HG02943 (cell line): ENCODE data around the gene SPOPL.

ENCODE experiments used
- ATAC-seq: cut with Tn5 transposase; IDR thresholded peaks from one replicate; pipeline ENCODE4 v1.9.1; 2021; ENCODE audit warnings: mild to moderate bottlenecking, low read depth, moderate library complexity; ENCODE audit not compliant: unreplicated experiment

Gene SPOPL

DNA sequence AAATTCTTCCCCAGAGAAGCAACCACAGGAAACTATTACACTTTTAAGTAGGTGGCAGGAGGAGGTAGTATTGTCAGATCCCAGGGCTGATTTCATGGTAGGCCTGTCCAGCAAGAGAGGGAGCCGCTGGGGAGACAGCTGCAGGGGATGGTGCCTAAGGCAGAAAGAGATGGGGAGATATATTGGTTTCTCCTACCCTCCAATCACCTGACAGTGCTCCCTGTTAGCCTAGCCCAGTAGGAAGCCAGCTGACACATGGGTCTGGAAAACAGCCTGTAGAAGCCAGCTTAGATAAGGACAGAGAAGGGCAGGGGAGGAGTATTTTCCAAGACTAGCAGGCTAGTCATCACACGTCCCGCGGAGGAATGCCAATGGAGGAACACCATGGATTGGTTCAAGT, 8.2 kb upstream of the SPOPL start:
- no peak for ATAC-seq

DNA sequence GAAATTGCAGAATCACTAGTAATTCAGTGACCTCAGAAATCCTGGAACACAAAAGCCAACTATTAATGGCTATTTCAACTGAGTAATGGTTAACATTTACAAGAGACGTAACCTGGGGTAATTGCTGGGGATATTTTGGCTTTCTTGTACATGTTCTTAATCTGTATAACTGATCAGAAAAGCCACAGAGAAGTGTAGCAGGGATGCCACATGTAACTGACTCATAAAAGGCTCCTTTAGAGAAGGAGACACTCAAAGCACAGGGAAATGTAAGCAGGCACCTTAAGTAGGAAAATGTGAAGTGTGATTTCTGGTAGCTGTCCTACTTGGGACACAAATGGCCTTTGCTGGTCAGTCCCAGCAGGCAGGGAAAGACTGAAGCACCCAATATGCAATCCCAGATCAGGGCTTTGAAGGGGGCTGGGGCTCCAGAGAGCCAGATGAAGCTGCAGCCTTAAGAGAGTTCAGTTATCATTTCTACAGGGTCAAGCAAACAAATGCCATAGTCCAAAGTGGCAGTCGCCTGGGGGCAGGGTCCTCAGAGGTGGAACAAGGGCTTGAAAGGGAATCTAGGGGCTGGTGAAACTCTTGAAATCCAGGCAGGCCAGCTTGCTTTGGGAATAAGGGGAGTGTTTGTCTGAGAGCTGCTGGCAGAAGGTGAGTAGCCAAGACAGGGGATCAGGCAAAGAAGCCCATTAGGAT, 7.2 kb upstream of the SPOPL start:
- no peak for ATAC-seq

DNA sequence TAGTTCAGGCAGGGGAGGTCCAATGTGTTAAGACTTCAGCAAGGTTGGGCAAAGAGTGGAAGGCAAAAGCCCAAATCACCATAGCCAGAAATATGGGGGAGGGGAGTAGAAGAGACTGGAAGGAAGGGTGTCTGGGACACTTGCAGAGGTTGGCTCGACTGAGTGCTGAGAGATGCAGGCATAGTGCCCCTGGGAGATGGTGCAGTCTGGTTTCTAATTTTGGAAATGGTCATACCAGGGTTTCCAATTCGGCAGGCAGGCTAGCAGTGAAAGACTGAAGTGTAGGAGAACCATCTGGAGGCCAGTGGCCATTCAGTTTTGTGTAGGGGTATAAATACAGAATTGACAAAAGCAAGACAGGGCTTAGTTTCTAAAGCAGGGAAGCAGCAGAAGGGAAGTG, 6.2 kb upstream of the SPOPL start:
- ATAC-seq: no peak

DNA sequence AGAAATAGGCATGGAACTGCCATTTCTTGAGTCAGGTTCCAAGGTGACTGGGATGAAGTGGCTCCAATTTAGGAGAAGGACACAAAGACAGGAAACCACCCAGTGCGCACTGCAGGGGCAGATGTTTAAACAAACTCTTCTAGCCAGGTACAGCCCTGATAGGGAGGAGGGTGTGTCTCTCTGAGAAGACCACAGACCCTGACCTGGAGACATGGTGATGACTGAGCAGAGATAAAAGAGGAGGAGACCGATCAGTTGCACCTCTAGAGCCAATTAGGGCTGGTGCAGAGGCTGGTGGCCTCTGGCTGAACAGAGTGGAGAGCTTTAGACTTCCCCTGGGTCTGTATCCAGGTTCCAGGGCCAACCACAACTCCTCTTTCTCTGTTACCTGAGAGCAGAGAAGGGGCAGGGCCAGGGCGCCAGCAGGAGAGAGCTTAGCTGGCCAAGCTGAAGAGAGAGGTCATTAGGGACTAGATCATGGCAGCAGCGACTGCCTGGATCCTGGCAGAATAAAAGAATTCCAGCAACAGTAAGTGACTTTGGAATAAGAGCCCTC, 5.4 kb upstream of the SPOPL start:
- ATAC-seq: no peak

DNA sequence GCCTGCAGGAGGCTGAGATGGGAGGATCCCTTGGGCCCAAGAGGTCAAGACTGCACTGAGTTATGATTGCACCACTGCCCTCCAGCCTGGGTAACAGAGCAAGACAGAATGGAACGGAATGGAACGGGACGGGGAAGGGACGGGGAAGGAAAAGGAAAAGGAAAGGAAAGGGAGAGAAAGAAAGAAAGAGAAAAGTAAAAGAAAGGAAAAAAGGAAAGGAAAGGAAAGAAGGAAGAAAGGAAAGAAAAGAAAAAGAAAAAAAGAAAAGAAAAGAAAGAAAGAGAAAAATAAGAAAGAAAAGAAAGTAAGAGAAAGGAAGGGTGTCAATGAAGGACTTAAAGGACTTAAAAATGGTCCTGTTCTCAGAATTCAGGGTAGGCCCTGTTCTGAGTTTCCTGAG, 4.3 kb upstream of the SPOPL start:
- no peak for ATAC-seq

DNA sequence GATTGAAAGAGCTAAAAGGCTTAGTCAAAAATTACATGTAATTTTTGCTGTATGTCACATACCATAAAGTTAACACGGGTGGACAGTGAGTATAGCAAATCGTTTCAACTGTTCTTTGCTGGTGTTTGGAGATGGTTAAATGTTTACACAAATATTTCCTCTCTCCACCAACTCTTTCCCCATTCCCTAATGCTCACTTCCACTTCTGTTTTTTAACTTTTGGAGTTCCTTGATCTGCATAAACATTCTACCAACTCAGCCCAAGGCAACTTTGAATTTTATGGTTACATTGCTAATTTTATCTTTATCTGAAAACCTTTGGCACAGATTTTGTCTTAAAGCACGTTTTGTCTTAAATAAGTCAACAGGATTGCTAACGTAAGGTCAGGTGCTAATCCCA, 1.9 kb upstream of the SPOPL start:
- ATAC-seq: no peak

DNA sequence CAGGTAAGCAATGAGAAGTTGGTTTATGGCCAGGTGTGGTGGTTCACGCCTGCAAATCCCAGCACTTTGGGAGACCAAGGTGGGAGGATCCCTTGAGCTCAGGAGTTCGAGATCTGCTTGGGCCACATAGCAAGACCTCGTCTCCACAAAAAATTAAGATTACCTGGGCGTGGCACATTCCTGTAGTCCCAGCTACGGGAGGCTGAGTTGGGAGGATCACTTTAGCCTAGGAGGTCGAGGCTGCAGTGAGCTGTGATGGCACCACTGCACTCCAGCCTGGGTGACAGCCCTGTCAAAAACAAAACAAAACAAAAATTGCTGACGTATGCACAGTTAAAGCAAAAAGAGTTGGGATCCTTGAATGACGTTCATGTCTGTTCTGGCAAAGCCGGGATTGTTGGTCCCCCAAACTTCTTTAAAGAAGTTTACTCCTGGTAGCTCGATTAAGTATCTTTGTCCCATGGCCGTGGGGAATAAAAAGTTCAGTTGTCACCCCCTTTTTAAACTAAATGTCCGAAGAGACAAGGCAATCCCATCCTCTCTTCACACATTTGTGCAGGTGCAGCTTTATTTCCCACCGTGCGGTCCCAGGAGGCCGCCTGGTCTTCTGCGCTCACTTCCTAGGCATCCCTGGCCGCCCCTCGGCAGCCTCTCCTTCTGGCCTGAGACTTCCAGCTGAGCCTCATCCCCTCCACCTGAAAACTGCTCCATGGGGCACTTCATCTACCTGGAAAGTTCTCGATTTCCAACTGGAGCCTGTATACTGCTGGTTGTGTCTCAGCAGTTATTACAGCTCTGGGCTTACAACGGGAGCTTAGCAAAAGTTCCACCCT, 762 bp upstream of the SPOPL start:
- peak; percentile 11 for ATAC-seq

DNA sequence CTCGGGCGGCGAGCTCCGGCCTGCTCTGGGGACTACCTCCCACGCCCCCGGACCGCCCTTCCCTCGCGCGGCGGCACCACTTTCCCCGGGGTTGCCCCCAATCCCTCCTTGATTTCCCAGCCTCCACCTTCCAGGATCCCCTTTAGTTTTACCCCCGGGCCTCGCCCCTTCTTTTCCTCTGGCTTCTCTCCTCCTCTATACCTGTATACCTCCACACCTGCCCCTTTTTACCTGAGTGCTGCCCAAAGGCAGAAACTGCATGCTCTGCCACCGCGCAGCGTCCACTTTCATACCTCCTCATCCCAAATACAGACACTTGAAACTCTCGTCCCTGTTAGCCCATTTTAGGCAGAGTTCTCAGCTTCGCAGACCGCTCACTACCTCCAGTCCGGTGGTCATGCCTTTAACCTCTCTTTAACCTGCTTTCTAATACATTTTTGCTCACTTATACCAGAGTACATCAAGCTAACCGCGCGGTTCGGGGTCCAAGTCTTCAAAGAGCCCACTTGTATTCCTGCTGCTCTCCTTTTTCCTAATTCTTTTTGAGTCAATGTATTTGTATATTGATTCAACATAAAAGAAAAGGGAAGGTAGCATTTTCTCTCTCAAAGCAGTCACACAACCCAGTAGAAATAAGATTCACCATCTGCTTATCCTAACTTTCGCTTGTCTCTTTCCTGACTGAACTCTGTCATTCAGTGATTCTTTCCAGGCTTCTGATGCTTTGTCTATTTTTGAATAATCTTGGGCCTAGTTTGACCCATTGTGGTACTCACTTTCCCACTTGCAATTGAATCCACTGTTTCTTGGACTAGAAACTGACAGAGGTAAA, 901 bp downstream of the SPOPL start:
- peak; percentile 1 for ATAC-seq

DNA sequence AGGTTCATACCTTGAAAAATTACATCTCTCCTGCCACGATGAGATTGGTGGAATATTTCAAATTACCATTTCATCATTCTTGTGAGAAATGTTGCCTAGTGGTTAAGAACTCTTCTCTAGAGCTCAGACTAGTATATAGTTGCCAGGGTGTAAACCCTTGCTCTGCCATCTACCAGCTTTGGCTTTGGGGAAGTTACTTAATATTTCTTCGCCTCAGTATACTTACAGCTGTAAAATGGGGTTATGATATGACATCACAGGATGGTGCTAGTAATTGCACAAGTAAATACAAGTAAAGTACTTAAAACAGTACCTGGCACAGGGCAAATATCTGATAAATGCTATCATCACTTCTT, 1.5 kb downstream of the SPOPL start:
- ATAC-seq: no peak

DNA sequence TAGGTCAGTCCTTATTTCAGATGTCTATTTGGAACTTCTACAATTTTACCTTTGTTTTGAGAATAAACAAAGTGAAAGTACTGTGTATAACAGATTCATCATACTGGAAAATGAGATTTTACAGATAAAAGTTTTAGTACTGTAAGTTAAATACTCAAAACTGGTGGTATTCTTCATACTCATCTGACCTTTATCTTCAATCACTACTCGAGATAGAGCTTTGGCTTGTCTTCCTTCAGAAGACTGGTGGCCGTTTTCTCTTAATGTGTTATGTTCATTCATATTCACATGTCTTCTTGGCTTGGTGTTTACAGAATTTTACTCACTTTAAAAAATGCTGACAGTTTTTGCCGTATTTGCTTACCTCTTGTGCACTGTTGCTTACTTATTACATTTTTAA, 2.1 kb downstream of the SPOPL start:
- ATAC-seq: no peak

DNA sequence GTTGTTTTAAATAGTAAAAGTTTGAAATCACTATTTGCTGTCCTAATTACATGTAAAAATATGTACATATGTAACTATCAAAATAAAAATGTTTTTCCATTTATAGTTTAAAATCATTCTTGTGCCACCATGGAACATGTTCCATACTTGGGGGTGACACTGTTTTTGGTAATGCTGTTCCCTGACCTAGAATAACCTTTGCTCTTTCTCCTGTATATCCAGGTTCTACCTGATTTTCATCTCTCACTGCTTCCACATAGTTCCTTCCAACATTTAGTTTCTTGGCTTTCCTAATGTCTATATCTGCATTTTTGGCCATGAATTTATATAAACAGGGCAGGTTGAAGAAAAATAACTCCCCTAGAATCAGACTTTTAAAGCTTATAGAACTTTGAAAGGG, 2.5 kb downstream of the SPOPL start:
- no peak for ATAC-seq

DNA sequence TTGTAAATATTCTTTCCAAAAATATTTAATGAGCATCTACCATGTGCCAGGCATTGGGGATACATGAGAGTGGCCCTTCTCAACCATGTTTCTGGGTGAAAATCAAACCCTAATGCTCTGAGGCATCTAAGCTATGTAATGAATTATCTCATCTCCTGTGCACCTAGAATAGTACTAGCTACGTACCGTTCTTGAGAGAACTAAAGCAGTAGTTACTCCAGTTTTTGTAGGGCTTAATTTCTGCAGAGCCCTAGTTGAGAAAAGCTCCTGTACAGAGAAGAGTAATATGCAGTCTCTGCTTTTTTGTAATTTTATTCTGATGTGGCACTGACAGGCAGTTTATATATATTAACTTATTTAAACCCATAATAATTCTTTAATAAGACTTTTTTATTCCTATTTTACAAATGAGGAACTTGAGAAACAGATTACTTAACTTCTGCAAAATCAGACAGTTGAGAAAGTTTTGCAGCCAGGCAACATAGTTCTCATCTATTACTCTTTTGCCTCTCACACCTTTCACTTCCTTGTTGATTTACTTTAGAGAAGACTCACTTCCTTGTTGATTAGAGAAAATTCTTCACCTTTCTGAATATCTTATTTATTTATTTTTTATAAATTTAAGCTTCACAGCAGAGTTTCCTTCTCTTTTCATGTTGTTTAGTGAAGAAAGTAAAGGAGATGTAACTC, 3.1 kb downstream of the SPOPL start:
- ATAC-seq: peak; percentile 37

DNA sequence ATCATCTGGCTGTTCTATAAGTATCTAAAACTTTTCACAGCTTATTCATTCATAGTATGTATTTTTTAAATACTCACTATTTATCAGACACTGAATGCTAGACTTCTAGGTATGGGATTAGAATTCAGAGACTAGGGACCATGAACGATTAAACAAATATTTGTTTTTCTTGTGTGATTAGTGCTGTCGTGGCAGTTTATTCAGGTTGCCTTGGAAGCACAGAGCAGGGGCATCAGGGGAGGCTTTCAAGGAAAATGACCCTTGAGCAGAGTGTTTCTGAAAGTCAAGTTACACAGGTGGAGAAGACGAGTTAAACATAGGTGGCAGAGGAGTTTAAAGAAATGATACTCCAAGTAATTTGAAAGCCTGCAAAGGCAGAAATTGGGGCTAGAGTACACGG, 5.7 kb downstream of the SPOPL start:
- no peak for ATAC-seq

DNA sequence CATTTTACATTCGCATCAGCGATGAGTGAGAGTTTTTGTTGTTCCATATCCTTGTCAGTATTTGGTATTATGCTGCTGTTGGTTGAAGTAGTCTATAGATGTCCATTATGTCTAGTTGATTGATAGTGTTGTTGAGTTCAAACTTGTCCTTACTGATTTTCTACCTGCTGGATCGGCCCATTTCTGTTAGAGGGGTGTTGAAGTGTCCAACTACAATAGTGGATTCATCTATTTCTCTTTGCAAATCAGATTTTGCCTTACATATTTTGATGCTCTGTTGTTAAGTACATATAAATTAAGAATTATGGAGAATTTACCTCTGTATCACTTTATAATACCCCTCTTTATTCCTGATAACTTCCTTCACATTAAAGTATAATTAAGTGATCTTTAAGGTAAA, 8.7 kb downstream of the SPOPL start:
- no peak for ATAC-seq

DNA sequence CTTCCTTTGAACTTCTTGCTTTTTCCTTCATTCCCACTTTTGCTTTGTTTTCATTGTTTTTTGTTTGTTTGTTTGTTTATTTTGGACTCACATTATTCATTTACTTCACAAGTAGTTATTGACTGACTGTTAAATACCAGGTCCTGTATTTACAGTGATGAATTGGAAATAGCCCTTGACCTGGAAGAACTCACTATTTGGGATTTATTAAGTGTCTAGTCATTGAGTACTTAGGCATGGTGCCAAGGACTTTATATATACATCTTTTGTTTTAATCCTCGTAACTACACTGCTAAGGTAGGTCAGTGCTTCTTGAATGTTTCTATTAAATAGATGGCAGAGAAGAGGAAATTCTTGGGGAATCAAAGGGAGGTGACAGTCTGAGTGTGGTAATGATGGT, 11.1 kb downstream of the SPOPL start:
- no peak for ATAC-seq

DNA sequence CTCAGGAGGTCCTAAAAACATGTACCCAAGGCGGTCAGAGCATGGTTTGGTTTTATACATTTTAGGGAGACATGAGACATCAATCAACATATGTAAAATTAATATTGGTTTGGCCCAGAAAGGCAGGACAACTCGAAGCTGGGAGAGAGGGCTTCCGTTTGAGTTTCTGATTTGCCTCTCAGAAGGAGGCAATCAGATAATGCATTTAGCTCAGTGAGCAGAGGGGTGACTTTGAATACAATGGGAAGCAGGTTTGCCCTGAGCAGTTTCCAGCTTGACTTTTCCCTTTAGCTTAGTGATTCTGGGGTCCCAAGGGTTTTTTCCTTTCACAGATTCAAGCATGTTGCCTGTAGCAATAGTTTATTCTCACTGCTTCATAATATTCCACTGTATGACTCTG, 12.6 kb downstream of the SPOPL start:
- ATAC-seq: no peak

DNA sequence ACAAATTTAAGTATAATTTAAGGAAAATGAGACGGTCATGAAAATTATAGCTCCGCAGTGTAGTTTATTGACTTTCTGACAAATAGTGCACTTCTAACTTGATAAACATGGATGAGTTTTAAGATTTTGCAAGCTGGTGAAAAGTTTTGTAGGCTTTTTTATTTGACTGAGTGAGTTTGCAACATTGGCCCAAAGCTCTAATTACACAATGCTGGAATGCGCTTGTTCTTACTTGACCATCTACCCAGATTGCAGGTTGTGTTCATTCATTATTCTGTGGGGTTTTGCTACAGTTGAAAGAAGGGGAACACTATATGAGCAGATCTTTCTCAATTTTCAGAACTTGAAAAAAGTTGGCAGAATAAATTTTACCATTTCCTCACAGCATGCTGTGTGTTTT, 13.5 kb downstream of the SPOPL start:
- ATAC-seq: no peak

DNA sequence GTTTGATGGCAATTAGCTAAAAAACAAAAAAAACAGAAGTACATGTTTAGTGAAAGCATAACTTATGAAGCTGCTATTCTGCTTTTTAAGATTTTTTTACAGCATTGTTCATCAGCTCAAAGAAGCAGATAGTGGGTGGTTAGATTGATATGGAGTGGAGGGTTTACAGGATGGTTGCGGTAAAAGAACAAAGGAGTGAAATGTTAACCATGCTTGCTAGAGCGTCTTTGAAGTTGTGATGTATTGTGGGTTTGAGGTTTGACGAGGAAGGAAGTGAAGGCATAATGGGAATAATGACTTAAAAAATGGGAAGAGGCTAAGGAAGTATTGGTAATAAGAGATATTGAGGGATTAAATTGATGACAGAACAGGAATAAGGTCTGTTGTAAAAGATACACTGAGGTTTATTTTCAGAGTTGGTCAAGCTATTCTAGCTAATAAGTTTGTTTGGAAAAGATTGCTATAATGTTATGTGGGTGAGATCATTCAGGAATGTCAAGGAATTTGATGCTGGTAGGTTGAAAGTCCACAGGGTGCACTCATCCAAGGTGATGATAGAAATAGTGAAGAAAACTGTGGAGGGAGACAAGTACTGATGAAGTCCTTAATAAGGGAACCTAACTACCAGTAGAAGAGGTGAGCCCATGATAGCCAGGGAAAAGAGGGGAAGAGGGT, 14.6 kb downstream of the SPOPL start:
- no peak for ATAC-seq

DNA sequence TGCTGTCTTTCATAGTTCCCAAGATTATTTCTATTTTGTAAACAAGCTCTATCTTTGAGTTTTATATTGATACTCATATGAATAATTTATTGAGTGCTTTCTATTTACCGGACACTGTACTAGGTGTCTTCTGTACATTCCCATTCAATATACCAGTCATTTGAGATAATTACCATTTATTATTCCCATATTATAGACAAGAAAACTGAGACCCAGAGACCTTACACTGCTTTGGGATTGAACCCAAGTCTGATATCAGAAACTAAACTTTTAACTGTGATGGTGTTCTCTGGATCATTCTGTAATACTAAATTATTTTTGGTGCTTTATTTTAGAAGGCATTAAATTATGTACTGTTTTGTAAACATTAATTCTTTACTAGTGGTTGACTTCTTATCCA, 17.3 kb downstream of the SPOPL start:
- no peak for ATAC-seq

DNA sequence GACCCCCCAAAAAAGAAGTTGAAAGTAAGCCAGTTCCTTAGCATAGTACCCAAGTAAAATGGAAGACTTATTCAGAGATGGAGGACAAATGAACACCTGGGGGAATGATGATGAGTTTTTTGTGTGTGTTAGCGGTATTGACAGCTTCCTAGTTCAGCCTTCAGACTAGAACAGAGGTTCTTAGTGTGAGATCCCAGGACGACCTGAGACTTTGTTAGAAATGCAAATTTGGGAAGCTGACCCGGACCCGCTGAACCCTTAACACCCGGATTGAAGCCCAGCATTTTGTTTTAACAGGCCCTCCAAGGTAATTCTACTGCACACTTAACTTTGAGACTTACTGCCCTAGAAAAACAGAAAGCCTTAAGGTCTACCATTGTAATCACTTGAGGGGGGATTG, 20.3 kb downstream of the SPOPL start:
- no peak for ATAC-seq
